ENCODE measurements around the gene PNLDC1.
A peak's percentile ranks its signal among the peaks of the same experiment; 100 is the strongest.

PNLDC1 gene

GRCh38 chr6:159800141-159800865, at the start of gene PNLDC1:
TSS of gene PNLDC1 (plus strand) at chr6:159800276. CDS start at chr6:159800308, 32 bp downstream.
- Mint-ChIP-seq H3K4me3 (no peak within 1 kb of the TSS), H3K27ac (no peak within 1 kb of the TSS), H3K36me3 (peaks cover 13% of the 10 kb centered on the region), H3K9me3 (no peaks in the 10 kb centered on the region), H3K27me3 (no peaks in the 10 kb centered on the region), H3K4me1 (peaks cover 2% of the 10 kb centered on the region)
- DNase-seq (ENCODE audit: low spot score in 2 of 2), result no peak
- ATAC-seq (ENCODE audit: low read depth), result no peak

GRCh38 chr6:159751448-159751847, 48.6 kb upstream of the PNLDC1 start:
- H3K36me3 Mint-ChIP-seq, result peaks cover 21% of the 10 kb centered on the region
- ATAC-seq (ENCODE audit: low read depth), result no peak
- no peak overlapping the region for H3K27ac Mint-ChIP-seq
- DNase-seq (ENCODE audit: low spot score in 2 of 2), result no peak
- no peaks in the 10 kb centered on the region for H3K27me3 Mint-ChIP-seq
- H3K4me1 Mint-ChIP-seq, result no peaks in the 10 kb centered on the region
- no peak overlapping the region for H3K4me3 Mint-ChIP-seq
- H3K9me3 Mint-ChIP-seq, result no peaks in the 10 kb centered on the region

- Mint-ChIP-seq H3K27ac (peak overlapping the region; percentile 24), H3K4me1 (no peaks in the 10 kb centered on the region)
Measured at GRCh38 chr6:159753081-159753872, 46.8 kb upstream of the PNLDC1 start.

GRCh38 chr6:159754401-159754800, 45.7 kb upstream of the PNLDC1 start:
- Mint-ChIP-seq H3K4me1 (peaks cover 3% of the 10 kb centered on the region), H3K4me3 (no peak overlapping the region), H3K27me3 (no peaks in the 10 kb centered on the region), H3K27ac (no peak overlapping the region), H3K9me3 (no peaks in the 10 kb centered on the region), H3K36me3 (peaks cover 25% of the 10 kb centered on the region)
- DNase-seq (ENCODE audit: low spot score in 2 of 2) (no peak), ATAC-seq (ENCODE audit: low read depth) (no peak)

More at GRCh38 chr6:159753081-159753872, 46.8 kb upstream of the PNLDC1 start:
- no peaks in the 10 kb centered on the region for H3K27me3 Mint-ChIP-seq
- peaks cover 23% of the 10 kb centered on the region for H3K36me3 Mint-ChIP-seq
- no peaks in the 10 kb centered on the region for H3K9me3 Mint-ChIP-seq
- ATAC-seq (ENCODE audit: low read depth) (no peak), DNase-seq (ENCODE audit: low spot score in 2 of 2) (no peak)
- no peak overlapping the region for H3K4me3 Mint-ChIP-seq

GRCh38 chr6:159754959-159755914, 44.8 kb upstream of the PNLDC1 start:
- Mint-ChIP-seq H3K4me1 (peaks cover 8% of the 10 kb centered on the region), H3K4me3 (no peak overlapping the region), H3K27me3 (no peaks in the 10 kb centered on the region), H3K9me3 (no peaks in the 10 kb centered on the region), H3K27ac (no peak overlapping the region), H3K36me3 (peaks cover 20% of the 10 kb centered on the region)
- ATAC-seq (ENCODE audit: low read depth) (no peak), DNase-seq (ENCODE audit: low spot score in 2 of 2) (no peak)

GRCh38 chr6:159756508-159756907, 43.6 kb upstream of the PNLDC1 start:
- ATAC-seq (ENCODE audit: low read depth) (no peak), DNase-seq (ENCODE audit: low spot score in 2 of 2) (no peak)
- peaks cover 20% of the 10 kb centered on the region for H3K36me3 Mint-ChIP-seq
- no peaks in the 10 kb centered on the region for H3K9me3 Mint-ChIP-seq
- no peak overlapping the region for H3K27ac Mint-ChIP-seq
- no peaks in the 10 kb centered on the region for H3K27me3 Mint-ChIP-seq
- peaks cover 17% of the 10 kb centered on the region for H3K4me1 Mint-ChIP-seq
- H3K4me3 Mint-ChIP-seq, result no peak overlapping the region

- peaks cover 16% of the 10 kb centered on the region for H3K36me3 Mint-ChIP-seq
- DNase-seq (ENCODE audit: low spot score in 2 of 2) (no peak), ATAC-seq (ENCODE audit: low read depth) (no peak)
- no peak overlapping the region for H3K4me3 Mint-ChIP-seq
- peak overlapping the region; percentile 79 for H3K27ac Mint-ChIP-seq
- no peaks in the 10 kb centered on the region for H3K27me3 Mint-ChIP-seq
- H3K4me1 Mint-ChIP-seq, result peaks cover 24% of the 10 kb centered on the region
- H3K9me3 Mint-ChIP-seq, result no peaks in the 10 kb centered on the region
Measured at GRCh38 chr6:159758031-159759001, 41.8 kb upstream of the PNLDC1 start.

GRCh38 chr6:159759645-159760044, 40.4 kb upstream of the PNLDC1 start:
- no peaks in the 10 kb centered on the region for H3K9me3 Mint-ChIP-seq
- ATAC-seq (ENCODE audit: low read depth) (no peak), DNase-seq (ENCODE audit: low spot score in 2 of 2) (no peak)
- peaks cover 24% of the 10 kb centered on the region for H3K4me1 Mint-ChIP-seq
- peaks cover 15% of the 10 kb centered on the region for H3K36me3 Mint-ChIP-seq
- H3K27ac Mint-ChIP-seq, result peak overlapping the region; percentile 10
- no peaks in the 10 kb centered on the region for H3K27me3 Mint-ChIP-seq
- peak overlapping the region; percentile 7 for H3K4me3 Mint-ChIP-seq

- DNase-seq (ENCODE audit: low spot score in 2 of 2), result no peak
- ATAC-seq (ENCODE audit: low read depth), result no peak
- H3K9me3 Mint-ChIP-seq, result no peaks in the 10 kb centered on the region
- H3K4me1 Mint-ChIP-seq, result peaks cover 24% of the 10 kb centered on the region
- H3K27ac Mint-ChIP-seq, result peak overlapping the region; percentile 96
- peaks cover 13% of the 10 kb centered on the region for H3K36me3 Mint-ChIP-seq
- H3K27me3 Mint-ChIP-seq, result no peaks in the 10 kb centered on the region
- H3K4me3 Mint-ChIP-seq, result peak overlapping the region; percentile 91
Measured at GRCh38 chr6:159760602-159761057, 39.4 kb upstream of the PNLDC1 start.

GRCh38 chr6:159761129-159761872, 38.8 kb upstream of the PNLDC1 start:
- Mint-ChIP-seq H3K4me1 (peaks cover 24% of the 10 kb centered on the region), H3K27ac (peak overlapping the region; percentile 96), H3K9me3 (no peaks in the 10 kb centered on the region), H3K36me3 (peaks cover 10% of the 10 kb centered on the region), H3K27me3 (no peaks in the 10 kb centered on the region), H3K4me3 (peak overlapping the region; percentile 91)
- DNase-seq (ENCODE audit: low spot score in 2 of 2) (no peak), ATAC-seq (ENCODE audit: low read depth) (no peak)

- Mint-ChIP-seq H3K36me3 (peaks cover 13% of the 10 kb centered on the region), H3K27me3 (no peaks in the 10 kb centered on the region), H3K4me3 (peak within 1 kb of the TSS; percentile 91), H3K9me3 (no peaks in the 10 kb centered on the region), H3K27ac (peak within 1 kb of the TSS; percentile 96), H3K4me1 (peaks cover 24% of the 10 kb centered on the region)
- ATAC-seq (ENCODE audit: low read depth), result peak; percentile 85
- DNase-seq (ENCODE audit: low spot score in 2 of 2), result peak; percentile 81 to 88
Measured at GRCh38 chr6:159761873-159762680, 38.0 kb upstream of the PNLDC1 start, which contains the start of gene ACAT2. TSS of gene ACAT2 (plus strand) at chr6:159762045. CDS start at chr6:159762088, 43 bp downstream.

Data from memory B cell (primary cell).